ENCODE results near the gene CTNNA3.

The CTNNA3 gene

DNA sequence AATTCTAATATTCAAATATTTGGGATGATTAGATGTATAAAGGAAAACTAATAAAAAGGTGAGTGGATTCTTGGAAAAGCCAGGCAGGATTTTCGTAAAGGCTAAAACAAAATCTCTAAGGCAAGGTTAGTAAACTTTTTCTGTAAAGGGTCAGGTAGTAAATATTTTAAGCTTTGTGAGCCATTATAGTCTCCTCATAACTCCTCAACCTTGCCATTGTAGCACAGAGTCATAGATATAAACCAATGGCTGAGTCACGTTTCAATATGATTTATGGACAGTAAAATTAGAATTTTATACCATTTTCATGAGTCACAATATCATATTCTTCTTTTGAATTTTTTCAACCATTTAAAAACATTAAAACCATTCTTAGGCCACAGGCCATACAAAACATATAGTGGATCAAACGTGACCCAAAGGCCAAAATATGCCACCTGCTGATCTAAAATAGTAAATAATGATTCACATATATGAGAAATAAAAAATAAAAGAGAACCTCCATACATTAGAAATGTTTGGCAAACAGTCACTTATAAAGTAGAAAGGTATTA lies 1422.0 kb downstream of the CTNNA3 start:
- DNase-seq = no peak

GRCh38 chr10:66265398-66265797 lies 1430.6 kb downstream of the CTNNA3 start:
- DNase-seq = no peak

DNA sequence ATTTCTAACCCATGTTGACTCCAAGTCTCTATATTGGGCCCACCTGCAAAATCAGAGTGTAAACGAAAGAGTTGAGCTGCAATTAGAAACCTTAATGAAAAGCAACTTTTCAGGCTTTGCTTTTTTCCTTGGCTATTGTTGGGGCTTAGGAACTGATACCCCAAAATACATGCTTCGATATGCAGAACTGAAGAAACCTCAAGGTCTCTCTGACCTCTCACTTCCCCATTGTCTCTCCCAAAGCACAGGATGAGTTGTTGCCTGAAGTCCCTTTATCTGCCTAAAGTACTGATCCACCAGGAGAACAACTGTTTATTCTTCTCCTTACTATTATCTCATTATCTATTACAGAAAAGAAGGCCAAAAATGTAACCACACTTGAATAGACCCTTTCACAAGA lies 1436.2 kb downstream of the CTNNA3 start:
- no peak for DNase-seq

GRCh38 chr10:66258693-66259092 lies 1437.3 kb downstream of the CTNNA3 start:
- DNase-seq = no peak

DNA sequence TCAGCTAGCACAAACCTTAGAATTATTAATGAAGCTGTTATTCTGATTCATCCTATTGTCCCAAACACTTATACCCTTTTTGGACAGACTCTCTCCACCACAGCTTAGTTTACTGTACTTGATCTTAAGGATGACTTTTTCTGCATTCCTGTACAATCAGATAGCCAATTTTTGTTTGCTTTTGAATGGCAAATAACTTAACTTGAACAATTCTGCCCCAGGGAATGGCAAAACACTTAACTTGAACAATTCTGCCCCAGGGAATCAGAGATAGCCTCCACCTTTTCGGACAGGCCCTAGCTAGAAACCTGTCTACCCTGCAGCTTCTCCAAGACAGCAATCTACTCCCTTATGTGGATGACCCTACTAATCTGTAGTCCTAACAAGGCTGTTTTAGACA lies 1438.2 kb downstream of the CTNNA3 start:
- no peak for DNase-seq

DNA sequence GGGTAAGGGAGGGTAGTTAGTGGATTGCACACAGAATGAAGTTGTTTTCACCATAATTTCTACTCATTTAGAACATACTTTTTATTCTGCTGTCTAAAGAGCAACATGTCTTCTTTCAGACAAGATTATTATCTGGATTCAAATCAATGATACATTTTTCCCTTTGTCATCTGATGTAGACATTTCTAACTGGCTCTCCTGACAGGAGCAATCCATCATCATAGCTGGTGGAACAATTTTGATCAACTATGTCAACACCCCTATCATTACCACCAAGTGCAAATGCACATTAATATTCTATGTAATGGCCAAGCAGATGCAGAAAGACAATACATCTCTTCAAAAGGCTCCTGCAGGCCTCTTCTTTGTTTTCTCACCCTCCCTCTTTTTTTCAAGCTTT lies 1443.0 kb downstream of the CTNNA3 start:
- DNase-seq = no peak

- no peak for DNase-seq
Measured at GRCh38 chr10:66246177-66246576, 1449.8 kb downstream of the CTNNA3 start.

- no peak for DNase-seq
Measured at GRCh38 chr10:66244953-66245352, 1451.0 kb downstream of the CTNNA3 start.

- DNase-seq = no peak
Measured at GRCh38 chr10:66242885-66243284, 1453.1 kb downstream of the CTNNA3 start.

DNA sequence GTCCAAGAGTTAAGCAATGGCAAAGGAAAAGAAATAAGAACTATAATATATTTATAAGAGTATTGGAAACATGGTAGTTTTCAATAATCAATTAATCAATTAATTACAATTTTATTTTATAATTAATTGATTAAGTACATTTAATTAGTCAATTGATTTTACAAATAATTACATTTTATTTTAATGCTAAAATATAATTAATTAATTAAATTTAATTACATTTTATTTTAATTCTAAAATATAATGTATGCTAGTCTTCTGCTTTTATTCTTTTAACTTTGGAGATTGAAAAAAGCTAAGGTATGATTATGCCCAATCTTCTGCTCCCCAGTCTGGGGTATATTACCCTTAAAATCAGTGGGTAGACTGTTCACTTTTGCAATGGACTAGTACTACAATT lies 1456.9 kb downstream of the CTNNA3 start:
- no peak for DNase-seq

DNA sequence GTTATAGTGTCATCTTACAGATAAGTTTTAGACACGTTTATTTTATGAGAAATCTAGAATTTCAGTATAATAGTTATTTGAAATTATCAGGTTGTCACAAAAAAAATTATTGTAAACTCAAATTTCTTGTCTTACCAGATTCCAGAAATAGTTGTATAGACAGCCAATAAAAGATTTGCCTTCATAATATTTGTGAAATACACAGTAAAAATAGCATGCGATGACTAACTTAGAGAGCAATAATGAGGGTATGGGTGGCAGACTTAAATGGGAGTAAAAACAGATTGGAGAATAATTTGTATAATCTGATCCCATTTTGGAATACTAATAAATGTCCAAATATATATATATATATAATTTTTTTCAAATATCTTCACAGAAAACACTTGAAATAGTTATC lies 1457.7 kb downstream of the CTNNA3 start:
- DNase-seq = no peak

DNA sequence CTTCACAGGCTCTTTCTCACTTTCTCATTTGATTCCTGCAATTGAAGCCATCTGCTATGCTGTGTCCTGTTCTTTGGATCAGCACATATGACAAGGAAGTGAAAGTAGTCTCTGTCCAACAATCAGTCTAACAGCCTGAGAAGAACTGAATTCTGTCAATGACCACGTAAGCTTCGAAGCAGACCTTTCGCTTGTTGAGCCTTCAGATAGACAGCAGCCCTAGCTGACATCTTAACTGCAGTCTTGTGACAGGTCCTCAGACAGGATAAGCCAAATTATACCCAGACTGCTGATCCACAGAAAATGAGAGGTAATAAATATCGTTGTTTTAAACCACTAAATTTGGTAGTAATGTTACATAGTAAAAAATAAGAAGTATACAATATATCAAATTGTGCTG lies 1461.1 kb downstream of the CTNNA3 start:
- DNase-seq = no peak

DNA sequence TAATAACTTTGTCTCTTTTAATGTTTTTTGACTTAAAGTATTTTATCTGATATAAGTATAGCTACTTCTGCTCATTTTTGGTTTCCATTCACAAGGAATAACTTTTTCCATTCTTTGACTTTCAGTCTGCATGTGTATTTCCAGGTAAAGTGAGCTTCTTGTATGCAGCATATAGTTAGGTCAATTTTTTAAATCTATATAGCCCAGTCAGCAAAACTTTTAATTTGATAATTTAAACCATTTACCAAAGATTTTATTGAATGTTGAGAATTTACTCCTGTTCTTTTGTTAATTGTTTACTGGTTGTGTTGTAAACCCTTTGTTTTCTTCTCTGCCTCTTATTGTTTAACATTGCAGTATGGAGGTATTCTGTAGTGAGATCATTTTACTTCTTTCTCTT lies 1467.1 kb downstream of the CTNNA3 start:
- DNase-seq = no peak

DNA sequence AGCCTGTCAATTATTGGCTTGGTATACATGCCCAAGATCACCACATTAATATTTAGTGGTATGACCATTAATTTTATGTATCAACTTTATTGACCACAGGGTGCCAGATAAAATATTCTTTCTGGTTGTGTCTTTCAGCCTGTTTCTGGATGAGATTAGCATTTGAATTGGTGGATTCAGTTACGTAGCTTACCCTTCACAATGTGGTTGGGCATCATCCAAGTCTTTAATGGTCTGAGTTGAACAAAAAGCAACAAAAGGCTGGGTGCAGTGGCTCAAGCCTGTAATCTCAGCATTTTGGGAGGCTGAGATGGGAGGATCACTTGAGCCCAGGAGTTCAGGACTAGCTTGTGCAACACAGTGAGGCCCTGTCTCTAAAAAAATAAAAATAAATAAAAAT lies 1472.3 kb downstream of the CTNNA3 start:
- DNase-seq = no peak

DNA sequence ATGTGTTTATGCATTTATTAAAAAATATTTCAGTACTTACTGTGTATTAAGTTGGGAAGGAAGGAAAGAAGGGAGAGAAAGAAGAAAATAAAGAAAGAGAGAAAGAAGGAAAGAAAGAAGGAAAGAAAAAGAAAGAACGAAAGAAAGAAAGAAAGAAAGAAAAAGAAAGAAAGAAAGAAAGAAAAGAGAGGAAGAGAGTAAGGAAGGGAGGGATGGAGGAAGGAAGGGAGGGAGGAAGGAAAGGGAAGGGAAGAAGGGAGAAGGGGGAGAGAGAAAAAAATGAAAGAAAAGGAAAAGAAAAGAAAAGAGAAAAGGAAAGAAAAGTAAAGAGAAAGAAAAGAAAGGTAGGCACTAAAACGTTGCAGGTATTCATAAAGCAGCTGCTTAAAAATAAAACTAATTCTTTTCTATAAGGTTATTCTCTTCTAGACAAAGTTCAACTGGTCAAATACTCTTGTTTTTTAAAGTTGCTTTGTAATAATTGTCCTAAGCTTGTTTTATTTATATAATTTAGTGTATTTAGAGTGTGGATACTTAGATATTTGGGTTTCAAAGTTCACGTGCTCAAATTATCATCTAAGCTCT lies 1473.4 kb downstream of the CTNNA3 start:
- DNase-seq = no peak

DNA sequence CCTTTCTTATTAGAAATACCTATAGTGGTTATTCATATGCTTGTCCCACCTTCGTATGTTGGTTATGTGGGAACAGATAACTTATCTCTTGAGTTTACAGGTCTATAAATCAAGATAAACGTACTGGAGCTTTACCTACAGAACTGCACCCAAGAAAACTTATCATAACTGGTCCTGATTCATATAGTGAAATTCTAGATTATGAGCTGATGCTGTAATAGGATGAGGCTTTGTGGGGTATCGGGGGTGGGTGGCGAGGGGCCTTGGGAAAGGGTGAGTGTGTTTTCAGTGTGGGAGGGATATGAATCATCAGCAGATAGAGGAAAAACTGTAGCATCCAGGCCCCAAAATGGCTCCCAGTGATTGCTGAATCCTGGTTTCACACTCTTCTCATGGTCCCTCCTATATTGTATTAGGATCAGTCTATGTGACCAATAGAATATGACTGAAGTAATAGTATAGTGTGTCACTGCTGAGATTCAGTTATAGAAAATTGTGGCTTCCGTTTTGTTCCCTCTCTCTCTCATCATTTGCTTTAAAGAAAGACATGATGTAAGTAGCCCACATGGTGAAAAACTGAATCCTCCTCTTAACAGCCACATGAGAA lies 1476.9 kb downstream of the CTNNA3 start:
- DNase-seq = no peak

- DNase-seq = no peak
Measured at GRCh38 chr10:66218289-66218688, 1477.7 kb downstream of the CTNNA3 start.

DNA sequence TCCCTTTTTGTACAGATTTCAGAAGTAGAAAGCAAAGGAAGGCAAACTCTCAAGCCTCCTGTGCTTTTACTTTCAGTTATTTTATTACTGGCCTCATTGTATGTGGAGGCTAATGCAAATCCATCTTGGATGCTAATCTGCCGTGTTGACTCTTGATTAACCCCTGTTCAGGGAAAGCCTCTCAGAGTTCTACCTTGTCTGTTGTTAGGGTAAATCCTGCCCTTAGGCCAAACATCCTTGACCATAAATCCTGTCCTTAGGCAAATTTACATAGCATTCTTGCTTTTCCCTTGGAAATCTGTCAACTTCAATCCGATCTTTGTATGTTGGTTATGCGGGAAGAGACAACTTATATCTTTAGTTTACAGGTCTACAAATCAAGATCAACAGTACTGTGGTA lies 1480.1 kb downstream of the CTNNA3 start:
- no peak for DNase-seq

DNA sequence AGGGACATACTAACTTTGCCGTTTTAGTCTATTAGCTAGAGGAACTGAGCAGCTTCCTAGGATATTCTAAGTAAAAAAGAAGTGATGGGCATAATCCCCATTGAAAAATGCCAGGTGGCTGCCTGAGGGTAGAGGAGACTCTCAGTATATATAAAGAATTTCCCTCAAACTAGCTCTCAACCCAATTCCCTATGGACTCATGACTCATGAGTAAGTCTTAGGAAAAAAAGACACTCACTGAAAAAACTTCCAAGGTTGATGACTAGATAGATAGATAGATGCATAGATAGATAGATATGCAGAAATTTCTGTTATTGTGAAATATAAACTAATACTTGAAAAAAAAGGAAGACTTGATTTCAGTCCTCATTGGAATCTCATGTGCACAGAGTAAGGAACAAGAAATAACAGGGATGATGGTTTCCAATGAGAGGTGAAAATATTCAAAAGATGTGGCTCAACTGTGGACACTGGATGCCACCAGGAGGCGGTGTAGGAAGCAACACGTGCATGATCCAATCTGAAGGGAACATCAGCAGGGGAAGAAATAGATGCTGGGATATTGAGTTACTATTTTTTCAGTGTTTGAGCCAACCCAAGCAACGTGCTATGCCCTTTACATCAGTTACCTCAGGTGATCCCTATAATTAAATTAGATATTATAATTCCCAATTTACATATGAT lies 1481.1 kb downstream of the CTNNA3 start:
- DNase-seq = no peak

DNA sequence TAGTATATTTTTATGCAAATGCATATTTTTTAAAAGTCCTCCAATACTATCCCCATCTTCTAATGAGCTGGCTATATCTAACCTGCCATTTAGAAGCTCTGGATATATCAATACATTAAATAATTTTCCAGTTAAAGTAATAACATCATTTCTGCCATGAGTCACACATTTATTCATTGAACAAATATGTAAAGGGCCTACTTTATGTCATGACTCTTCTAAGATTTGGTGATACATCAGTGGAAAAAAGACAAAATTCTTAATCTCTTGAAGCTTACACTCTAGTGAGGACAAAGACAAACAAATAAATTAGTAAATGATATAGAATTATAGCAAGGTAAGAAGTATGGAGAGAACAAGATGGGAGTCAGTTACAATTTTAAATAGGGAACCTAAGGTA lies 1487.0 kb downstream of the CTNNA3 start:
- no peak for DNase-seq

GRCh38 chr10:66204838-66205237 lies 1491.2 kb downstream of the CTNNA3 start:
- no peak for DNase-seq

- no peak for DNase-seq
Measured at GRCh38 chr10:66202101-66202500, 1493.9 kb downstream of the CTNNA3 start.

- DNase-seq = no peak
Measured at GRCh38 chr10:66192162-66192831, 1503.7 kb downstream of the CTNNA3 start.

- no peak for DNase-seq
Measured at GRCh38 chr10:66190413-66190812, 1505.6 kb downstream of the CTNNA3 start.
